ENCODE data around the gene ING4. TPM values are rescaled to one million over a fixed set of nuclear protein-coding genes. Genes with fewer than 3 reads are reported as not detected.
A peak's percentile ranks its signal among the peaks of the same experiment; 100 is the strongest.

The ING4 gene
- total and polyA plus RNA-seq, 2 donors (not counting 3 experiments of a cell fraction or from before 2014, with no cell fraction given) = 34.7 to 52.0 TPM

GRCh38 chr12:6607751-6608591 is 54.9 kb downstream of the ING4 start:
- ChIA-PET POLR2A (interaction anchor here (0.6 kb wide), 1 partner anchor 138 kb away, joined by 3 read pairs; no protein-coding TSS in a partner anchor), CTCF (interaction anchor here (0.7 kb wide), 1 partner anchor 74 kb away, joined by 3 read pairs; no protein-coding TSS in a partner anchor)
- Histone ChIP-seq H2AFZ (ENCODE audit: low read depth, low read length) (peak overlapping the region; percentile 50), H3K9me1 (replicated peaks; ENCODE audit: control insufficient read depth, extremely low read depth, insufficient read depth, low read length) (no peaks in the 10 kb centered on the region), H3K4me1 (ENCODE audit: control insufficient read depth, extremely low read depth, insufficient read depth, low read length) (peaks cover 36% of the 10 kb centered on the region), H3K79me2 (ENCODE audit: control insufficient read depth, insufficient read depth, low read length) (peaks cover 33% of the 10 kb centered on the region), H3K9ac (replicated peaks; ENCODE audit: extremely low read depth, insufficient read depth, low read length) (no peak overlapping the region), H3K36me3 (ENCODE audit: control insufficient read depth in 2 of 2, extremely low read depth in 1 of 2, insufficient read depth in 2 of 2, low read length in 2 of 2) (no peaks in the 10 kb centered on the region), H3K4me3 (replicated peaks in 1 of 3; ENCODE audit: insufficient read depth in 1 of 3, low read depth in 1 of 3, low read length in 3 of 3) (no peak overlapping the region), H3K4me2 (ENCODE audit: insufficient read depth, low read length) (peak overlapping the region; percentile 7), H3K9me3 (replicated peaks; ENCODE audit: control insufficient read depth, insufficient read depth, low read length) (no peaks in the 10 kb centered on the region), H4K20me1 (replicated peaks; ENCODE audit: control insufficient read depth, extremely low read depth, insufficient read depth, low read length) (no peaks in the 10 kb centered on the region), H3K27me3 (ENCODE audit: control insufficient read depth in 2 of 2, insufficient read depth in 2 of 2, low read length in 2 of 2) (no peaks in the 10 kb centered on the region), H3K27ac (ENCODE audit: insufficient read depth, low read depth, low read length) (no peak overlapping the region)
- TF ChIP-seq POLR2AphosphoS5 (IDR thresholded peaks at IDR 0.05; ENCODE audit: insufficient read depth, low read depth, low read length) = no peak
- no peak for TF ChIP-seq FOS (IDR thresholded peaks at IDR 0.05; ENCODE audit: borderline replicate concordance, insufficient read depth, low read length)
- no peak for TF ChIP-seq EZH2 (IDR thresholded peaks at IDR 0.05; ENCODE audit: borderline replicate concordance, low read depth, low read length, severe bottlenecking)
- TF ChIP-seq GATA2 (IDR thresholded peaks at IDR 0.05; ENCODE audit: insufficient read depth, insufficient read length, low read depth, low read length) = no peak
- TF ChIP-seq, protein P1, sequence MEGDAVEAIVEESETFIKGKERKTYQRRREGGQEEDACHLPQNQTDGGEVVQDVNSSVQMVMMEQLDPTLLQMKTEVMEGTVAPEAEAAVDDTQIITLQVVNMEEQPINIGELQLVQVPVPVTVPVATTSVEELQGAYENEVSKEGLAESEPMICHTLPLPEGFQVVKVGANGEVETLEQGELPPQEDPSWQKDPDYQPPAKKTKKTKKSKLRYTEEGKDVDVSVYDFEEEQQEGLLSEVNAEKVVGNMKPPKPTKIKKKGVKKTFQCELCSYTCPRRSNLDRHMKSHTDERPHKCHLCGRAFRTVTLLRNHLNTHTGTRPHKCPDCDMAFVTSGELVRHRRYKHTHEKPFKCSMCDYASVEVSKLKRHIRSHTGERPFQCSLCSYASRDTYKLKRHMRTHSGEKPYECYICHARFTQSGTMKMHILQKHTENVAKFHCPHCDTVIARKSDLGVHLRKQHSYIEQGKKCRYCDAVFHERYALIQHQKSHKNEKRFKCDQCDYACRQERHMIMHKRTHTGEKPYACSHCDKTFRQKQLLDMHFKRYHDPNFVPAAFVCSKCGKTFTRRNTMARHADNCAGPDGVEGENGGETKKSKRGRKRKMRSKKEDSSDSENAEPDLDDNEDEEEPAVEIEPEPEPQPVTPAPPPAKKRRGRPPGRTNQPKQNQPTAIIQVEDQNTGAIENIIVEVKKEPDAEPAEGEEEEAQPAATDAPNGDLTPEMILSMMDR (IDR thresholded peaks at IDR 0.05; ENCODE audit: extremely low read depth in 1 of 2, insufficient read depth in 1 of 2, low read depth in 1 of 2, low read length in 2 of 2) = no peak
- TF ChIP-seq MAX (IDR thresholded peaks at IDR 0.05; ENCODE audit: insufficient read depth, insufficient read length) = no peak
- TF ChIP-seq MYC (IDR thresholded peaks at IDR 0.05; ENCODE audit: low read depth, low read length) = no peak
- TF ChIP-seq POLR2A (IDR thresholded peaks at IDR 0.05; ENCODE audit: low read depth, low read length) = no peak
- TF ChIP-seq JUN (IDR thresholded peaks at IDR 0.05; ENCODE audit: borderline replicate concordance, insufficient read depth, insufficient read length, low read depth) = no peak
- intact Hi-C loops (cut with micrococcal nuclease) = loop anchor here (2.0 kb wide), 2 partner anchors 39 to 159 kb away; partner anchors contain the start of genes NOP2 and PTMS
- BruUV-seq (replicated peaks) = no TSS peak
- dilution Hi-C loops (cut with MboI; ENCODE audit: extremely low pct_ligation_motif_present, low sequenced_read_pairs) = no loop called here
- FAIRE-seq = no peak
- peak; percentile 42 for DNase-seq (ENCODE audit: low read depth, low spot score)
